Endothelial cell of umbilical vein (primary cell): ENCODE results near the gene CCR9.

Experiments
- CTCF ChIP-seq, 2 donors: IDR thresholded peaks; 1 replicate in 1 of 2; 2 replicates in 1 of 2; pipeline ENCODE4 v1.5.1; 2011; ENCODE audit warnings: low read length in 2 of 2, mild to moderate bottlenecking in 2 of 2, moderate library complexity in 2 of 2, control low read depth in 1 of 2, inconsistent platforms in 1 of 2, low read depth in 1 of 2; ENCODE audit not compliant: insufficient read depth in 1 of 2; ENCODE audit errors: extremely low read depth in 1 of 2
- EZH2 ChIP-seq: IDR thresholded peaks from 2 replicates; pipeline ENCODE4 v1.6.1; 2012; ENCODE audit warnings: borderline replicate concordance, low read depth, mild to moderate bottlenecking, moderate library complexity, low read length, inconsistent platforms; ENCODE audit not compliant: severe bottlenecking
- MAX ChIP-seq: IDR thresholded peaks from 2 replicates; pipeline ENCODE4 v1.6.1; 2011; ENCODE audit not compliant: insufficient read depth, insufficient read length
- MYC ChIP-seq: IDR thresholded peaks from one replicate; pipeline ENCODE4 v1.6.1; 2011; ENCODE audit warnings: mild to moderate bottlenecking, low read depth, low read length
- POLR2A ChIP-seq: IDR thresholded peaks from 2 replicates; pipeline ENCODE4 v1.6.1; 2012; ENCODE audit warnings: low read depth, mild to moderate bottlenecking, control low read depth, low read length
- POLR2AphosphoS5 ChIP-seq: IDR thresholded peaks from 2 replicates; pipeline ENCODE4 v1.6.1; 2012; ENCODE audit warnings: low read depth, mild to moderate bottlenecking, control low read depth, low read length, moderate library complexity; ENCODE audit not compliant: insufficient read depth

- TF ChIP-seq CTCF (IDR thresholded peaks at IDR 0.05; ENCODE audit: extremely low read depth in 1 of 2, insufficient read depth in 1 of 2, low read depth in 1 of 2, low read length in 2 of 2) = no peak
- no peak for TF ChIP-seq EZH2
- no peak for TF ChIP-seq POLR2A
- TF ChIP-seq POLR2AphosphoS5 = no peak
- no peak for TF ChIP-seq MYC
- TF ChIP-seq MAX = no peak
Measured at GRCh38 chr3:45865563-45865962, 20.8 kb upstream of the CCR9 start.
